NOMO-1 treated with DMSO at 0.1 percent for 48 hours (cell line): ENCODE results near the gene EDN2.

ENCODE experiments used
- DNase-seq: peaks from one replicate; lab custom pipeline; 2025; ENCODE audit not compliant: unreplicated experiment; lab: John Stamatoyannopoulos, UW

Gene EDN2

DNA sequence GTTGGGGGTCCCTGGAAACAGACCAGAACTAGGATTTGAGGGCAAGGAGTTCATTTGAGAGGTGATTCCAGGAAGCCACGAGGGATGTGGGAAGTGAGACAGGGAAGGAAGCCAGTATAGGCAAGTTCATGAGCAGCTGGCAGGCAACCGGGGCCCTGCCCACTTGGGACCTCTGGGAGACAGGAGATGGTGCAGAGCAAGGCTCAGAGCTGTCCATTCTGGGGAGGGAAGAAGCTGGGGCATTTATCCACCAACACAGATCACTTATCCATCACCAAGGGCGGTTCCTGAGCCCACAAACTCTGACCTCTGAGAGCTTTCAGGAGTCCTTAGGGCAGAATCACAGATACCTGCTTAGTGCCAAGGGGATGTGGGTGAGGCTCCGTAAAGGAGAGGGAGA, 16.8 kb downstream of the EDN2 start:
- no peak for DNase-seq

DNA sequence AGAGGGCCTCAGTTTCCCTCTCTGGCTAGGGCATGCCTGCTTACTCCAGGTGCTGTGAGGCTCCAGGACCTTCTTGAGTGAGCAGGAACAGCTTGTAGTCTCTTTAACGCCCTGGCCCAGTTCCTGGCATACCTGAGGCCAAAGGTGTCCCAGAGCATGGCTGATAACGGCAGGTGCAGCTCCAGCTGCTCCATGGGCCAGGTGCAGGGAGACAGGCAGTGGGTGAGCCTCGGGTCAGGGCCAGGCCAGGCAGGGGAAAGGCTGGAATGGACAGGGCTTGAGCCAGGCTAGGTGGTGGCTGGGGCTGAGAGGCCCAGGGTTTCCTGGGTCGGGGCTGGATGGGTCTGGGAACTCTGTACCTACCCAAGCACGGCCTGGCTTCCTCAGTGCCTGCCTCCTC, 18.3 kb downstream of the EDN2 start:
- DNase-seq: no peak

DNA sequence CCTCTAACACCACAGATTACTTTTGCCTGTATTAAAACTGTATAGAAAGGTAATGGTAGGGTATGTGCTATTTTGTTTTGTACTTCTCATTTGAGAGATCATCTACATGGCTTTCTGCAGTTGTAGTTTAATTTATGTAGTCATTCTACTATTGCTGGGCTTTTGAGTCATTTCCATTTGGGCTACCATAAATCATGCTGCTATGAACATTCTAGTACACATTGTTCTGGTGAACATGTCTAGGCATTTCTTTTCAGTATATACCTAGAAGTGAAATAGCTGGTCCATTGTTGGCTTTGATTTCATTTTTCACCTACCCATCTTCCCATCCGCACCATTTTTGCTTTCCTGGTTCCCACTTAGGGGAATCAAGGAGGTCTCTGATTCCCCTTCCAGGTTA, 18.7 kb downstream of the EDN2 start:
- no peak for DNase-seq

DNA sequence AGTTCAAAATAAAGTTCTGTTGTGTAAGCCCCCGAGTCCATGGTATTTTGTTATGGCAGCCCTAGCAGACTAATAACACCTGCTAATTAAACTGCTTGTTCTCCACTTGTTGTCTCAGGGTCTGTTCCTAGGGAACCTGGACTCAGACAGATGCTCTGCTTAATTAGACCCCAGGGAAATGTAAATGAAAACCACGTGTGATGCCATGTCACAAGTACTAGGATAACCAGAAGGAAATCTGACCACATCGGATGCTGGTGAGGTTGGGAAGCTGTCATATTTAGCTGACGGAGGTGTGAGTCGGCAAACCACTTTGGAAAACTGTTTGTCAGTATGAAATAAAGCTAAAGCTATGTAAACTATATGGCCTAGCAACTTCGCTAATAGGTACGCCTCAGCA, 19.6 kb downstream of the EDN2 start:
- DNase-seq: no peak

DNA sequence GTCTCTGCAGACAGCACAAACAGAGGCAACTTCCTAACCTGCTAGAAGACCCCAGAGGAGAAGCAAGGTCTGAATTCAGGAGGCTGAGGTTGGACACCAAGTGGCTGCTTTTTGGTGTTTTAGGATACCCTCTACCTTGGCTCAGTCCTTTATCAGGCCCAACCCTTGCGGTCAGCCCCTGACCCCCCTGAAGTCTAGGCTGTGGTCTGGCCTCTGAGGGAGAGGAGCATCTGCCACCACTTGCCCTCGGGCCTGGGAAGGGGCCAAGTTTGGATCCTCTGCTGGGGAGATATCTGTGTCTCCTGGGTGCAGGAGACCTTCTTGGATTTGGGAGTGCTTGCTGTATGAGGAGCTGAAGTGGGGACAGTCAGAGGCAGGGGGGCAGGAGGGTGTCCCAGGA, 21.0 kb downstream of the EDN2 start:
- DNase-seq: no peak

DNA sequence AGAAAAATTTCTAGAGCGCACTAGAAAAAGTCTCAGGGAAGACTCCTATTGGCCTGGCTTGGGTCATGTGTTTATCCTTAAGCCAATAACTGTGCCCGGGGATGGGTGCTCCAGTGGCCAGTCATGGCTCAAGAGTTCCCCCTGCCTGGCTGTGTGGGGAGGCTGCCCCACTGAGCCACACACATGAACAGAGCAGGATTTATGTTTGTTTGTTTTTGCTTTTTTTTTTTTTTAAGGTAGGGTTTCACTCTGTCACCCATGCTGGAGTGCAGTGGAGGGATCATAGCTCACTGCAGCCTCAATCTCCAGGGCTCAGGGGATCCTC, 21.8 kb downstream of the EDN2 start:
- no peak for DNase-seq

DNA sequence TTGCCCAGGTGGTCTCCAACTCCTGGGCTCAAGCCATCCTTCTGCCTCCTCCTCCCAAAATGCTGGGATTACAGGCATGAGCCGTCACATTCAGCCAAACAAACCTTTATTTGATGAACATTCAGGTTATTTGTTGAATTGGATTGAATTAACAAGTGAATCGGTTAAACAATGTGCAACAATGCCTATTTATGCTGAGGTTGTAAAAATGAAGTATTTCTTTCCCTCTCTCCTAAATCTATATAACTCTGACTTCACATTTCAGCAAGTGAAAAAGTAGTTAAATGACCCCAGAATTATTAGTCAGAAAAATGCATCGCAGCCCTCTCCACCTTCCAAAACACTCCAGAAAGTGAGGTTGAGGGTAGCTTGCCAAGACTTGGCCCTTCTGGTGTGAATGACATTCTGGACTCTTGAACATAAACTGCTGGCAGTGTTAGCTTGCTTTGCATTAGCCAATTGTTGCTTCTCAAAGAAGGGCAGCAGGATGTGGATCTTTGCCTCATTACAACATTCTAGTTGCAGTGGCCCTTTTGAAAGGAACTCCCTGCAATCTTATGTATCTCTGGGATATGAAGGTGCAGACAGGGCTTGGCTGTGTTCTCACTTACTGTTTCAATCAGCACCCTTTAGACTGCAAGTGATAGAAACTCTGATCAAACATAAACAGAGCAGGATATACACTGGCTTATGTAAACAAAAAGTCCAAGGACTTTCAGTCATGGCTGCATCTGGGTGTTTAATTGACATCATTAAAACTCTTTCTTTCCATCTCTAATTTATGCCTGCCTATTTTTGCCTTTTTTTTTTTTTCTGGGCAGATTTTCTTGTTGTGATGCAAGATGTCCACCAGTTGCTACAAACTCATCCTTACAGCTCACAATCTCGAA, 22.4 kb downstream of the EDN2 start:
- no peak for DNase-seq

DNA sequence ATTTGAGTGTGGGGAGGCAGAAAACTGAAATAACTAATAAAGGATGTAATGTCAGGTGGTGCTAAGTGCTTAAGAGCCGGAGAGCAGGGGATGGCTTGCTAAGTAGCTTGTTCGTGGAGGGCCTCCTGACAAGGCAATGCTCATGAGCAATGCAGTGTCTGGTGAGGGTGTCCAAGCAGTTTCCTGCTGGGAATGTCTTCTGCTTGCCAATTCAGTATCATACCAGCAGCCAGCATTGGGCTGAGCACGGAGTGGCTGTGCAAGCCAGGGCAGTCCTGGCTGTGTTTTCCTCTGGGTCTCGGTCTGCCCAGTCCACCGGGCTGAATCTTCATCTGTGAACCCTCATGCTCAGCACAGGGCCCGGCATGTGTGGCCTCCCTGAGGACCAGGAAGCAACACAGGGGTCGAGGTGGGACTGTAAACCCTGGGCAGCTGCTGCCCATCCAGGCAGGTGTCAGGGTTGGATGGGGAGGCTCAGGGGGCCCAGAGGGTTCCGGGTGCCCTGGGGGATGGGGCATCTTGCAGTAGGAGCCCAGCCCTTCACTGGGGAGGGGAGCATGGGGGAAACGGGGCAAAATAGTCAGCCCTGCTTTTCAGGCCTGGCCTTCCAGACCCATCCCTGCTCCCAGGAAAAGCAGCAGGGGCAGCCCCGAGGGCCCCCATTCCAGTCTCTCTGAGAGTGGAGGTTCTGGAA, 27.5 kb downstream of the EDN2 start:
- DNase-seq: no peak

DNA sequence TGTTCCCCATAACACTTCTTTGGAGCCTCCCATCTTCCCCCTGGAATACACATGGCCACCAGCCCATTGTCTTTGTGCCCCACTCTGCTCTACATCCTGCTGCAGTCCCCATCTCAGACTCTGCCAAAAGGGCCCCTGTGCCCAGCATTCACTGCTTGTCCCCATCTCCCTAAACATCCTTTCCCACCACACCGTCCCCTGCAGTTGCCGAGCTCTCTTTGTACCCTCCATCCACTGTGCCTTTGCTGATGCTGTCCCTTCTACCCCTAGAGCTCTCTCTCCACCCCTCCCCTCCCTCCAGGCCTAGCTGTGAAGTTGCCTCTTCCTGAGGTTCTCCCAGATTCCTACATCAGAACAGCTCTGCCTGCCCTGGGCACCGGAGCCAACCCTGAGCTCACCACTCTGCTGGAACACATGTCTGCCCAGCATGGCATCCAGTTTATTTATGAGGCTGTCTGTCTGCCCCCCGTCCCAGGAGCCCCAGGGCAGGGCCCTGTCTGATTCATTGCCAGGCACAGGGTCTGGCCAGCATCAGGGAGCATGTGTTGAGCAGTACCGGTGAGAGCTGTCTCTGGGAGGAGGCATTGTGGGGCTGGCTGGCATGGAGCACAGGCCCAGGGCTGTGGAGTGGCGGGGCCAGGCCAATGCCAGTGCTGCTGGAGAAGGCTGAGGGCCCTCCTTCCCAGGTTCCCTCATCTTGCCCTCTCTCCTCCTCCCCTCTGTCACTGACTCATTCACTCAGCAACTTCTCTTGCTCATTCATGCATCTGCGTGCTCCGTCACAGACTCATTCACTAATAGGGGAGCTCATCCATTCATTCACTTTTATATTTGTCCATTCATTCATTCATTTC, 28.8 kb downstream of the EDN2 start:
- DNase-seq: no peak

DNA sequence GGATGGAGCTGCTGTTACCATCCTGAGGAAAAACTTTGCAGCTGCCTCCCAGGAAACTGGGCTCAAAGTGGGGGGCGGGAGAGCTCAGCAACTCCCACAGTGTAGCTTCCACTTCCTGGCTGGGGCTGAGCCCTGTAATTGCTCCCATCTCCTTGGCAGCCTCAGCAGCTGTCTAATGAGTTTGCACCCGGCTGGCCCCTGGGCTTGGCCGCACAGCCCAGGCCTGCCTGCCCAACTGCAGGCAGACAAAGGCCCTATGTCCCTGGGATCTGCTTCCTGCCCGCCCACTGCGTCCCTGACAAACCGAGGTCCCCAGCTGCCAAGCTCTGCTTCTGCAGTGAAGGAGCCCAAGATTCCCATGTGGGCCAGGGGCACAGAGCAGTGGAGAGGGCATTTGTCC, 30.1 kb downstream of the EDN2 start:
- DNase-seq: no peak

DNA sequence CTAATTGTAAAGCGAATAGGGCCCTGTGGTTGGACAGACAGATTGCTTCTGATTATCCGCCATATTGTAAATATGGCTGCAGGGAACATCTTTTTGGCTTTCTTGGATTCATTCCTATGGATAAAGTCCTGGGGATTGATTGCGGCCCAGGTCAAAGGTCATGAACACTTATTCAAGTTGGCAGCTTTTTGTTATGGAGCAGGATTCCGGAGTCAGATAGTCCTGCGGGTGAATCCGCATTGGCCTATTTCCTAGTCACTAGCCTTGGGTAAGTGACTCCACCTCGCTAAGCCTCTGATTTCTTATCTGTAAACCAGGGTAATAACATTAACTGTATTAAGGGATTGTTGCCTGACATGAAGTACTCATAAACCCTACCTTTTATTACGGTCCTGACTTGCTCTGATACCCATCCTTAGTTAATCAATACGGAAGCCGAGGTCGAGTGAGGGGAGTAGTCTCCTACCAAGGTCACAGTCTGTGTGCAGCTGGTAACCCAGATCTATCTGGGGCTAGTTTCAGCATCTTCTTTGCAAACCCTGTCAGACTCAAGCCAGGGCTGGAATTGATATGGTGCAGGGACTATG, 31.7 kb downstream of the EDN2 start:
- DNase-seq: no peak

DNA sequence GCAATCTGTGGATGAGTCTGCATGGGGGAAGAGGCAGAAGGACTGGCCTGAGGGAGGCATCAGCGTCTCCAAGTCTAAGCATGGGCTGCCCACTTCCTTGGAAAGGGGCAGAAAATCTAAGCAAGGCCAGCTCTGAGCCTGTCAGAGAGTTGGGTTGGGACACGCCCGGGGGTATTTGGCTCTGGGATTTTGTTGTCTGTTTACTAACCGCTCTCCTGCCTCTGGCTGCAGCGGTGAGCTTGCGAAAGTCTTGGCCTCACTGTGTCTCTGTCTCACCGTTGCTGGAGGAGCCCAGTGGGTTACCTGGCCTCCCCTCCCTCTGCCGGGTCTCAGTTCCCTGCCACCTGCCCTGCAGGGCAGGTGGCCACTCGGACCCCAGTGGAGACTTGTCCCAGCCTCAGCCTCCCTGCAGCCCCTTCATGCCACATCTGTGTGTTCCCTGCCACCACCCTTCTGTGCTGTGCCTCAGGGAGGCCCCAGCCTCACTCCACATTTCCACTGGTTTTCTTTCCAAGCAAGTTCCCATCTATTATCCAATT, 33.7 kb downstream of the EDN2 start:
- DNase-seq: no peak

DNA sequence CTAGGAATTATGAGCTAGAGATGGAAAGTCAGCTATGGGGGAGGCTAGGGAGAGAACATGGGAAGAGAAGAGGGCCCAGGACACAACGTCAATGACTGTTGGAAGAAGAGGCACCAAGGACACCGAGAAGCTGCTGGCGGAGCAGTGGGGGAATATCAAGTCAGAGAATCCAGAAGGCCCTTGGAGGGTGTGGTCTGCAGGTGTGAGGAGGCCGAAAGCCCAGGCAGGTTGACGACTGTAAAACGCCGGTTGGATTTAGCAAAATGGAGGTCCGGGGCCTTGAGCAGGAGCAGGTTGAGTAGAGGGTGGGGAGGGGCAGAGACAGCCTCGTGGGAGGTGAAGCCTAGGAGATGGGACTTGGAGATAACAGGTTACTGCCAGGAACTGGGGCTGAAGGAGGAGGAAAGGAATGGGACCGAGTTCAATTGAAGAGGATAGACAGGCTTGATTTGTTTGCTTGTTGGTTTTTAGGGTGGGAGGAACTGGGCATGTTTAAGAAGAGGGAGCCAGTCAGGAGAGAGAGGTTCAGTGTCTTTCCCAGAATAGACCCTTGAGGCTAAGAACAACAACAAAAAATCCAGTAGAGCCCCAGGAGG, 35.1 kb downstream of the EDN2 start:
- DNase-seq: no peak

DNA sequence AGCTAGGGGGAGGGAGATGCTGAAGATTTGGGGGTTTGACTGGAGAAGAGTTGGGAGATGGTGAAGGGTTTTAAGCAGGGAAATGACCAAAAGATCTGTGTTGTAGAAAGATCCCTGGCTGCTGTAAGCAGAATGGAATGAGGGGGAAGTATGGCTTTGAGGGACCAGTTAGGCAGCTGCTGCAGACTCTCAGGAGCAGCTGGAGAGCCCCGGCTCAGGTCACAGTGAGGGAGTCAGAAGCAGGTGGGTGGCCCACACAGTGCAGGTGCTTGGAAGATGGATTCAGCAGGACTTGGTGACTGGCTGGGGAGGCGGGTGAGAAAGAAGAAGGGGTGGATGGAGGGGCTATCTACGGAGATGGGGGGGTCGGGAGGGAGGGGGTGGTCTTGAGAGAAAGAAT, 35.7 kb downstream of the EDN2 start:
- DNase-seq: no peak

DNA sequence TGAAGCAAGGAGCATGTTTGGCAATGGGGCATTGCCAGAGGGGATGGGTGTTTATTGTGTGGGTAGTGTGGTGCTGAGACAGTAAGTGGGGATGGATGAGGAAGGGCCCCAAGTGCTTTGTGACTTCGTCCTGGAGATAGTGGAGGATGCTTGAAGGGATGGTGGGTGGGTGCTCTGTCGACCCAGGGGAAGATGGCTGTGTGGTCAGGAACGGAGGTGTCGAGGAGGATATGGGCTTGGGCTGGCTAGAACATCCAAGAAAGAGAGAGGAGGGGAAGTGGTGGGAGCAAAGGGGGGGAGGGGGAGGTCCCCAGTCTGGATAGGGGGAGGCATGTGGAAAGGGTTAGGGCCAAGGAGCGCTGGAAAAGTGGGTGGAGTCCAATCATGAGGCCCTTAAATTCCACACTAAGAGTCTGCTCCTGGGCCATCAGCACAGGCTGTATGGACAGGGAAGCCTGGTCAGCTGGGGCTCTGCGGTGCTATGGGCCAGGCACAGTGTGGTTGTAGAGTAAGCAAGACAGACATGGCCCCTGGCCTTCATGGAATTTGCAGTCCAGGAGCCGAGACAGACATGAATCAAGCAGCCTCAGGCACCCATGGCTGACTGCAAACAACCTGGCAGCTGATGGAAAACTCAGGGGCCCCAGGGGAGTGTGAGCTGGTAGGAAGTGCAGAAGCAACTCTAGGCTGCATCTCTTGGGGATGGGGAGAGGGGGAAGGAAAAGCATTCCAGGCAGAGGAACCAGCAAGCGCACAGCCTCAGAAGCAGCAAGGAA, 36.3 kb downstream of the EDN2 start:
- DNase-seq: no peak

DNA sequence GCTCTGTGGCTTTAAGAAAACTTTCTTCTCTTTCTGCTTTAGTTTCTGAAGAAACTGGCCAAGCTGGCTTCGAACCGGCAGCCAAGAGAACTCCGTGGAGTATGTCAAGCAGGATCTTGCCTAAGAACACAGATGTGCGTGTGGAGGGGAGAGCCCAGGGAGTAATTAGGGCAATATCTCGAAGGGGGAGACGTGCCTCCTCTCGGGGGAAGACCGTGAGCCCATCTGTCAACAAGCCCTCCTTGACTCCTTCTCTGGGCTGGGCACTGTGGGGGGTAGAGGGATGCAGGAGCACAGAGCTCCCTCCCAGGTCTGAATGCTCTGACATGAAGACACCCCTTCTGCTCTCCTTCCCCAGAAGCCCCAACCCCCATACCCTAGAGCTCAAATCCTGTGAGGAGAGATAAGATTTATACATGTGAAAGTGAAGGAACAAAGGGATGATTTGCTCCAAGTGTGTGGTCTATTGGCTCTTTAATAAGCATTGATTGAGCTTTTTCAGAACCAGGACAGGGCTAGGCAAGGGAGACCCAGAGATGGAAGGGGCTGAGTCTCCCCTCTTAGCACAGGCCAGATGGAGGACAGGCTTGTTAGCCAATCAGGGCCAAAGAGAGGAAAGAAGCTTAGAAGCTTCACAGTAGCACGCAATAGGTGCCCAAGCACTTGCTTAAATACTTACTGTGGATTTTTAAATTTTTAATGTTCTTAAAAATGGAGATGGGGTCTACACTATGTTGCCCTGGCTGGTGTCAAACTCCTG, 37.5 kb downstream of the EDN2 start:
- DNase-seq: no peak

DNA sequence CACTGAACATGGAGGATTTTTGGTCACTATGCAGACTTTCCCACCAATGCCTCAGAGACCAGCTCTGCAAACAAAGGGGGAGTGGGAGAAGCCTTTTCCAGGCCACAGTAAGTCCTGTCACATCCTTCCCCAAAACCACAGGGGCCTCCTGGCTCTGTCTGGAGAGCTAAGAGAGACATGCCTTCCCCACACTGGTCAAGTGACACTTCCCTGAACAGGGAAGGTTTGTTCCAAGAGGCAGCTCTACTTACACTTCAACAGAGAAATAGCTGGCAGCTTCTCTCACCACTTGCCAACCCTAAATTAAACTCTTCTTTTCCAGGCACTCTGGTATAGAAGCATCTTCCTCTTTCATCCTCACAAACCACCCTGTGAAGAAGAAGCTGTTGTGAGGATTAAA, 39.7 kb downstream of the EDN2 start:
- no peak for DNase-seq

DNA sequence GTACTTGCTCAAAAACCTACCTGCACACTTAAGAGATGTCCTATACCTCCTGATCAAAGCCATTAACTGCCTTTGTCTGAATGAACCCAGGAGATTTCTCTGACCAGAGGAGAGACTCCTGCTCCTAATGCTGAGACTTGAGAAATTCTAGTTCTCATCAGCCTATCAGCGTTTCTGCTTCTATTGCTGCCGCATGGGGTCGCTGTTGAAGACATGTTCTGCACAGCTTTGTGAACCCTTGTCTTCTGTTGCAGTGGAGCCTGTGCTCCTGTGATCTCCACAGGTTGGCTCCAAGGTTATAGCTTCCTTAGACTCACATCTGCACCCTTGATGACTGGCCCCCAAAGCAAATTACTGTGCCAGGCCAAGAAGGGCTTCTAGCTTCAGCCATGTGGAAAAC, 40.2 kb downstream of the EDN2 start:
- DNase-seq: no peak

DNA sequence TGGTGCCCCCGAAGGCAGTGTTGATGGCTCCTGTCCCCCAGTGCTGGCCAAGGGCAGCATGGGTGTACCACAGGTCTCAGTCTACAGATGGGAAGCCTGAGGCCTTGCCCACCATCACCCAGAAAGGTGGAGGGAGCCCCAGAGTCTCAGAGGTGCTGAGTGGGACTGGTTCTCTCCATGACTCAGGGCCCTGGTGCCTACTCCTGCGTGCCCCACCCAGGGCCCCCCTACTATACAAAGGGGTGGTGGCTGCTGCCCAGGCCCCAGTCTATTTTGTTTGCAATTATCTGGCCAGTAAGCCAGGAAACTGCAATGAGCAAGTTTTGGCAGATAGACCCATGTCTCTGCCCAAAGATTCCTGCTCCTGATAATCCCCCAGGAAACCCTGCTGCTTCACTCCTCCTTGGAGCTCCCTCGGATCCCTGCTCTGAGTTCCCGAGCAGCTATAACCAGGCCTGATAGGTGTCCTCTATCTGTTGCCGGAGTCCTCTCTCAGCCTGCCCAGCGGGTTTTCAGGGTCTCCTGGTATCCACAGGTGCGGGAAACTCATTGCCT, 41.7 kb downstream of the EDN2 start:
- no peak for DNase-seq
